Thyroid gland (tissue), 4 donors: ENCODE results near the gene MAP3K3. TPM values are rescaled to one million over a fixed set of nuclear protein-coding genes. Genes with fewer than 3 reads are reported as not detected.

Experiments
- DNase-seq, 2 donors: peaks; one replicate each; pipeline ENCODE4 v3.0.0-alpha.2; 2019
- H3K27ac ChIP-seq, 3 donors: fragments of 200-600 bp; sonication (generic); 1 replicate in 2 of 3; 2 replicates in 1 of 3; pipeline ENCODE4 v1.5.1; 2016 to 2019; ENCODE audit warnings: mild to moderate bottlenecking in 1 of 3, moderate library complexity in 1 of 3
- H3K27me3 ChIP-seq: fragments of 200-600 bp; sonication (generic); one replicate; pipeline ENCODE4 v1.5.1; 2019
- H3K36me3 ChIP-seq, 2 donors: fragments of 200-600 bp; sonication (generic); one replicate each; pipeline ENCODE4 v1.5.1; 2016 to 2019
- H3K4me1 ChIP-seq, 2 donors: fragments of 200-600 bp; sonication (generic); one replicate each; pipeline ENCODE4 v1.5.1; 2017 to 2019
- H3K4me3 ChIP-seq, 3 donors: fragments of 200-600 bp; sonication (generic); replicated peaks in 1 of 3; 1 replicate in 2 of 3; 2 replicates in 1 of 3; pipeline ENCODE4 v1.5.1; 2016; ENCODE audit warnings: mild to moderate bottlenecking in 1 of 3
- H3K9me3 ChIP-seq: fragments of 200-600 bp; sonication (generic); one replicate; pipeline ENCODE4 v1.5.1; 2017
- CTCF ChIP-seq, 6 experiments: fragments of 200-600 bp in 3 of 6; fragments of 450-650 bp in 3 of 6; sonication (generic) in 3 of 6; IDR thresholded peaks; one replicate each; pipeline ENCODE4 v1.5.1; 2016 to 2019; ENCODE audit warnings: antibody characterized with exemption in 6 of 6, mild to moderate bottlenecking in 2 of 6, inconsistent platforms in 1 of 6, moderate library complexity in 1 of 6
- POLR2A ChIP-seq, 2 donors: fragments of 450-650 bp; IDR thresholded peaks; one replicate each; pipeline ENCODE4 v1.6.1; 2017; ENCODE audit warnings: antibody characterized with exemption in 2 of 2, mild to moderate bottlenecking in 2 of 2, moderate library complexity in 1 of 2
- WGBS, 2 donors: methylation state at CpG; one replicate each; pipeline ENCODE4 v1.1.5; 2017; 5-methylcytosine and 5-hydroxymethylcytosine counted together
- intact Hi-C: fragments of 100-400 bp; cut with DNase I; formaldehyde crosslinking; loops from one replicate; pipeline ENCODE4 v1.15.1; 2023
- total RNA-seq, 4 donors: library from RNA; depleted of rRNA; stranded (reverse); fragments of >200 nt; gene quantifications; one replicate each; pipeline ENCODE4 v1.2.3, GENCODE V29; 2016

The MAP3K3 gene
- total RNA-seq, 4 donors from 2014 or later: 38.6 to 68.0 (median 43.8) TPM

DNA sequence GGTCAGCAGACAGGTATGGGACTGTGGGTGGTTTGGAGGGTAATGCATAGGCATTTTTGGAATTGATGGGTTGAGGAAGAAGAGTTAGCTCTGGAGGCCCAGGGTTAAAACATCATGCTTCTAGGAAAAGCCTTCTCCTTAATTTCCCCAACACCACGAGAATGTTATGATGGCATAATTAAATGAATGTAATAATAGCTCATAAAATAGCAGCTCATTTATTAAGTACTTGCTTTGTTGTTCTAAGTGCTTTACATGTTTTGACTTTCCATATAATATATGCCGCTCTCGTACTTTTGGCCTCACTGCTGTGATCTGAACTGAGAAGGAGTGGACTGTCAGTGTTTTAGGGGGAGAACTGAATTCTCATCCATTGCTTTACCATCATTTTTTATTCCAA, 63.4 kb downstream of the MAP3K3 start:
- Histone ChIP-seq H3K9me3 (no peaks in the 10 kb centered on the region), H3K27me3 (no peaks in the 10 kb centered on the region), H3K4me1 (peaks cover 7 to 8% of the 10 kb centered on the region in 2 donors), H3K36me3 (peaks cover 35 to 41% of the 10 kb centered on the region in 2 donors), H3K27ac (no peak overlapping the region), H3K4me3 (no peak overlapping the region)
- DNase-seq: no peak
- WGBS, 2 donors: 96 to 99% methylated on average over 3 of the region's 3 CpGs
- TF ChIP-seq POLR2A (IDR thresholded peaks at IDR 0.05) (no peak), CTCF (IDR thresholded peaks at IDR 0.05) (no peak)
- intact Hi-C loops: no loop called here

- no peaks in the 10 kb centered on the region for H3K9me3 ChIP-seq
- H3K4me1 ChIP-seq: peaks cover 7 to 8% of the 10 kb centered on the region in 2 donors
- 96% methylated on average over 3 of the region's 3 CpGs for WGBS, 2 donors
- H3K4me3 ChIP-seq: no peak overlapping the region
- DNase-seq: no peak
- no peaks in the 10 kb centered on the region for H3K27me3 ChIP-seq
- H3K36me3 ChIP-seq: peaks cover 42 to 47% of the 10 kb centered on the region in 2 donors
- H3K27ac ChIP-seq: no peak overlapping the region
- intact Hi-C loops: no loop called here
- no peak for TF ChIP-seq CTCF (IDR thresholded peaks at IDR 0.05)
- TF ChIP-seq POLR2A (IDR thresholded peaks at IDR 0.05): no peak
Measured at GRCh38 chr17:63686138-63686685, 64.0 kb downstream of the MAP3K3 start.

DNA sequence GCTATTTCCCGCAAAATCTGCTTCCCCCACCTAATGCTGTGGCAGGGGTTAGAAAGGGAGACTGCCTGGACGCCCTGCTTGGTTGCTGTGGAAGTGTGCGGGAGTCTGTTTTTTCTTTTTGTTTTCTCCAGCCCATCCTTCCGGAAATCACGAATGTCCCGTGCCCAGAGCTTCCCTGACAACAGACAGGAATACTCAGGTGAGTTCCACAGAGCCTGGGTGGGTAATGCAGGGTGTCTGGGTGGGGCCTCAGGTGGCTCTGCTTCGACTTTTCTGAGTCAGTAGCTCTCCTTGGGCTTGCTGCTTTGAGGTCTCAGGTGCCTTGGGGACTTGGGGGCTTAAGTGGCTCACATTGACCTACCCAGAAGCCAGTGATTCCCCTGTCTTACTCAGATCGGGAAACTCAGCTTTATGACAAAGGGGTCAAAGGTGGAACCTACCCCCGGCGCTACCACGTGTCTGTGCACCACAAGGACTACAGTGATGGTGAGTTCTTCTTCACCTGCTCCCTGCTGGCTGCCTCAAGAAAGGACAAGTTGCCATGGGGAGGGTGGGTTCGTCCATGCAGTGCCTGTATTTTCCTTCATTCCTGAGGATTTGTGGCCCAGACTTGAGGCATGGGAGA, 66.3 kb downstream of the MAP3K3 start:
- intact Hi-C loops: no loop called here
- Histone ChIP-seq H3K4me3 (no peak overlapping the region), H3K27ac (no peak overlapping the region), H3K36me3 (peaks cover 48 to 50% of the 10 kb centered on the region in 2 donors), H3K27me3 (no peaks in the 10 kb centered on the region), H3K4me1 (peaks cover 7 to 8% of the 10 kb centered on the region in 2 donors), H3K9me3 (no peaks in the 10 kb centered on the region)
- 89 to 91% methylated on average over 12 of the region's 12 CpGs for WGBS, 2 donors
- DNase-seq: no peak
- no peak for TF ChIP-seq CTCF (IDR thresholded peaks at IDR 0.05)
- TF ChIP-seq POLR2A (IDR thresholded peaks at IDR 0.05): no peak

DNA sequence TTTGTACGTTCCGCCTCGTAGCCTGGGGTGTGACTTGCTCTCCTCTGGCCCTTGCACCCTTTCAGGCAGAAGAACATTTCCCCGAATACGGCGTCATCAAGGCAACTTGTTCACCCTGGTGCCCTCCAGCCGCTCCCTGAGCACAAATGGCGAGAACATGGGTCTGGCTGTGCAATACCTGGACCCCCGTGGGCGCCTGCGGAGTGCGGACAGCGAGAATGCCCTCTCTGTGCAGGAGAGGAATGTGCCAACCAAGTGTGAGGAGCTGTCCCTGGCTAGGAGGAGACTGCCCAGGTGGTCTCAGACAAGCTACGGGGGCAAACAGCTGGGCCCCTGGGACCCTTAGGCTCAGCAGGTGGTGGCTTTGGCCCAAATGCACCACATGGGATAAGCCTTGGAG, 67.3 kb downstream of the MAP3K3 start:
- intact Hi-C loops: no loop called here

More for the DNA sequence above, 67.3 kb downstream of the MAP3K3 start:
- Histone ChIP-seq H3K4me3 (no peak overlapping the region), H3K27ac (no peak overlapping the region), H3K27me3 (no peaks in the 10 kb centered on the region), H3K9me3 (no peaks in the 10 kb centered on the region), H3K4me1 (peaks cover 7 to 8% of the 10 kb centered on the region in 2 donors), H3K36me3 (peaks cover 50% of the 10 kb centered on the region in 2 donors)
- no peak for DNase-seq
- 96 to 98% methylated on average over 14 of the region's 14 CpGs for WGBS, 2 donors
- TF ChIP-seq POLR2A (IDR thresholded peaks at IDR 0.05) (no peak), CTCF (IDR thresholded peaks at IDR 0.05) (no peak)
